HTR-8/SVneo (cell line): ENCODE results near the gene CAMTA1.

Experiments used
- DNase-seq: peaks from one replicate; pipeline ENCODE4 v3.0.0; 2011; ENCODE audit warnings: low spot score, mixed read lengths; ENCODE audit not compliant: insufficient read length
- FAIRE-seq: peaks from 2 replicates; lab custom pipeline; 2011; peaks lifted over from hg19 to GRCh38; lab: Jason Lieb, UNC

The CAMTA1 gene

DNA sequence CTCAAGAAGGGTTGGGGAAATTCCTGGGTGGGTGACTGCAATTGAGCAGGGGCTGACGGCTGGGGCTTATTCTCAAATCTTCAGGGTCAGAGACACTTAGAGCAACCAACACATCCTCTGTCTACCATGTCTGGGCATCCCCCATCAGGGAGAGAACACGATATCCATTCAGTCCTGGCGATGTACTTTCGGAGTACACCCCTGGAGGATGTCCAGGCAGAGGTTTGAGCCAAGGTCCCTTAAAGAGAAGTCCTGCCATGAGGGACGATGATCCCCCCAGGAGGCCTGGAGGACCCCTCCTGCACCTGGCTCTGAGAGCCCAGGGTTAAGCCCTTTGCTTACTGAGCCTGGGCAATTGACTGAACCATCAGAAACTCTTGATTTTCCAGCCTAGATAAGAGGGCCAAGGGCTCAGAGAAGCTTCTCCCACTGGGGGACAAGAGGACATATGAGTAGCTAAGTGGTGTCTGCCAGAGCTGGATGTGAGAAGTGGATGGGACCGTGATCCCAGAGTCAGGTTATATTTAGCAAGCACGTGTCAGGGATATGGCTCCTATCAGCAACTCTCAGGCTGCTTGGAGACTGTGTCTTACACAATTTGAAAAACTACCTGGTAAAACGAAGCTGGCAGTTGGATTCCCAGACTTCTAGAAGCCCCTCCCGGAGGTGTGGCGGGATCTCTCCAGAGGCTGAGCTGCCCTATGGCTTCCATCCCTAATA lies 732.5 kb downstream of the CAMTA1 start:
- no peak for FAIRE-seq
- DNase-seq, result no peak

- FAIRE-seq, result no peak
- DNase-seq, result no peak
Measured at GRCh38 chr1:7518411-7518810, 733.2 kb downstream of the CAMTA1 start.

- DNase-seq, result no peak
- FAIRE-seq, result no peak
Measured at GRCh38 chr1:7519181-7519860, 734.1 kb downstream of the CAMTA1 start.

DNA sequence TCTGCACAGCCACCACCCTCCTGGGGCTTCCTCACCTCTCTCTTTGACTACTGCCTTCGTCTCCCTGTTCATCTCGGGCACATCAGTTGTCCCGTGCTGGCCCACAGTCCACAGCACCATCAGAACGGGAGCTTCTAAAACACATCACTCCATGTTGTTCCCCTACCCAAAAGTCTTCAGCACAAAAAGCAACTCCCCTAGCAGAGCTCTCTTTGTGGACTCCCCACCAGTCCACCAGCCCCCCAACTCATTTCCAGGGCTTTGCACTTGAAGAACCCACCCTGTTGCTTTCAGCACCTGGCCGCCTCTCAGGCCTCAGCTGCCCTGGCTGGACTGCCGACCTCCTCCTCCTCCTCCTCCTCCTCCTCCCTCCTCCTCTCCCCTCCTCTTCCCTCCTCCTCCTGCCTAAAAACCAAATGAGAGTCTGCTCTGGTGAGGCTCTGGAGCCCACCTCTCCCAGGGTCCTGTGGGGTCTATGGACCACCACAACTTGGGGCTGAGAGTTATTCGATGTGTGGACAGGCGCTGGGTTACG lies 734.7 kb downstream of the CAMTA1 start:
- DNase-seq, result no peak
- FAIRE-seq, result no peak

DNA sequence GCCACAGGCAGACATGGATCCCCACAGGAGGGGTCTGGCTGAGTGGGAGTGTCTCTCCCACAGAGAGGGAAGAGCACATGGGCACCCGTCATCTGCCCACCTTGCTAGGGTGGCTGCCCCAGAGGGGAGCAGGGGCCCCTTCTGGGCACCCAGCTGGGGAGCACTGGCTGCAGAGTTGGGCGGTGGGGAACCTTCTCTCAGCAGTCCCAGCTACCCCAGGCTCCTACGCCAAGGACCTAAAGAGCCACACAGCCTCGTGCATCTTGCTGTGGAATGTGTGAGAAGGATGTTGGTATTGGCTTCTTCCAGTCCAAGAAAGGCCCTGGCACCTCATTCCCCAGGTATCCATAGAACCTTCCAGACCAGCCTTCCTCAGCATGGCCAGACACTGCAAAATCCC lies 735.2 kb downstream of the CAMTA1 start:
- DNase-seq (no peak), FAIRE-seq (no peak)

DNA sequence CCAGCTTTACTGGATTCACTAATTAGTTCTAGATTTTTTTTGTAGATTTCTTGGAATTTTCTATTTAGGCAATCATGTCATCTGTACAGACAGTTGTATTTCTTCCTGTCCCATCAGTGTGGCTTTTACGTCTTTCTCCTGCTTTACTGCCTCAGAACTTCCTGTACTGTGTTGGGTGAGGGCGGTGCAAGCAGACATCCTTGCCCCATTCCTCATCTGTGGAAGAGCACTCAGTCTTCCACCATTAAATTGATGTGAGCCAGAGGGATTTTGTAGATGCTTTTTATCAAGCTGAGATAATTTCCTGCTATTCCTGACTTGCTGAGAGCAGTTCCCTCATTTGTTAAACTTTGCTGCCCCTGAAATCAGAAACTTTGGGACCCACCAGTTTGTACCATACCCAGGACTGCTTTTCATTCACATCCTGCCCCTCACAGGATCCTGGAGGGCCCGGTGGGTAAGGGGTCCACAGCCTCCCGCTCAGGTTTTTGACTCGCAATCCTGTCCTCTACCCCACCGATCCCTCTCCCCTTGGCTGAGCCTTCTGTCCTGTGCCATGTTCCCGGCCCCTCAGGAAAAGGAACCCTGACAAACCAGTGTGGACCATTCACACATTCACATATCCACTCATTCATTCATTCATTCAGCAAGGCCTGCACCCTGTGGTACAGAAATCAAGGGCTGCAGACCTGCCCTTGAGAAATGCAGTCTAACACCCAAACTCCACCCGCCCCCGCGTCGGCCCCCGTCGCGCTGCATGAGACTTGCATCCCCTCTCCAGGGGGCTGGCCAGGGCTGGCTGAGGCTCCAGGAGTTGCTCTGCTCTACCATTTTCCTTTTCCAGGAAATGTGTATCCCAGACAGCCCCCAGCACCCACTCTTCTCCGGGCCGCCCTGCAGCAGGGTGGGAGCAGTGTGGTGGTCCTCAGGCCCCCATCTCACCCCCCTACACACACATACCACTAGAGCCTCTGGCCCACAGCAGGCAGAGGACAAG lies 739.4 kb downstream of the CAMTA1 start:
- DNase-seq (no peak), FAIRE-seq (no peak)

DNA sequence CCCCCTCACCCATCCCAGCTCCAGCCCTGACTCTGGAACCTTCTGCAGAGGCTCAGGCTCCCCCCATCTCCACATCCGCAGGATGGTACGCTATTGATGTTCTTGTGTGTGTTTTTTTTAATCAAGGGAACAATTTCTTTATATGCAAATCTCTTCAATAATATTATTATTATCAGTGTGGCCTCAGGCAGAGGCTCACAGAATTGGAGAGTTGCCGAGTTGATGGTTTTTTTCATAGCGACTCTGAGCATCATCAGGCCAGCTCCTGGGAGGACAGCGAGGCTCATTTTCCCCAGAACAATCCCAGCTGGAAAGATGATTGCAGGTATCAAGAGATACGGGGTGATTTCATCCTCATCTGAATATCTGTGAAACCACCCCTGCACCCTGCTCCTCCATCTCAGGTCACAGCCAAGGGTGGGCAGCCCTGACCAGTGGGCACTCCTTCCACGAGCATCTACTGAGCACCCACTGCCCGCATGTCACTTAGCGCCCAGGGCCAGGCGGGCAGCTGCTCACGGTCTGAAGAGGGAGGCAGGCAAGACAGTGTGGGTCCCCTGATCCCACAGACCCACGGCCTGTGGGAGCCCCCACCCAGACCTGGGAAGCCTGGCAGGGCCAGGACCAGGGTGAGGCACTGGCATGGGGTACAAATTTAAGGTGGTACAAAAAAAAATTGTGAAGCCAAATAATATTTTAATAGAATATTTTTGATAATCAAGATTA lies 740.2 kb downstream of the CAMTA1 start:
- FAIRE-seq (no peak), DNase-seq (no peak)

DNA sequence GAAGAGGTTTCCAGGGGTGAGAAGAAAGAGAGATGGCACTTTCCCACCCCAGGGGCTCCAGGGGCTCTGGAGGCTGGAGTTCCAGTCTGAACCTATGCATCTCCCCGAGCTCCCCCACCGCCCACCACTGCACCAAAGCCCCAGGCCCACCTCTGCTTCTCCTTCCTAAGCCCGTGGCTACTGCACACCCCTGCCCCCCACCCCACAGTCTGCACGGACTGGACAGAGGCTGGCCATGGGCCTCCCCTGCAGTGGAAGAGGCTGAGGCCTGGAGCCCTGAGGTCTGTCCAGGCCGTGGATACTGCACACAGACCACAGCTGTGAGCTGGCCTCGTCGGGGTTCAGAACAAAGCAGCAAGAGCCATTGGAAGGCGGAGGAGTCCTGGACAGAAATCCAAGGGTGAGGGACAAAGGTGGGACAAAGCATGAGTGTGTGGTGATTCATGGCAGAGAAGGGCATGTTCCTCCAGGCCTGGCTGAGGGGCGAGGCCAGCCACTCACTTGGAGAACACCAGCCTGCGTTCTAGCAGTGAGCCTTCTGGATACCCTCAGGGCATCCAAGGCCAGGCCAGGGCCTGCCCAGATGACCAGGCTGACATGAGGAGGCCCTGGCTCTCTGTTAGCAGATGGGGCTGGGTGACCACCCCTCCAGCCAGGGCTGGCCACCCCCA lies 741.1 kb downstream of the CAMTA1 start:
- FAIRE-seq, result no peak

GRCh38 chr1:7526867-7527732 lies 741.8 kb downstream of the CAMTA1 start:
- FAIRE-seq (no peak), DNase-seq (no peak)

More for the DNA sequence above, 741.1 kb downstream of the CAMTA1 start:
- DNase-seq, result peak; percentile 38

- DNase-seq (no peak), FAIRE-seq (no peak)
Measured at GRCh38 chr1:7527733-7528045, 742.4 kb downstream of the CAMTA1 start.

DNA sequence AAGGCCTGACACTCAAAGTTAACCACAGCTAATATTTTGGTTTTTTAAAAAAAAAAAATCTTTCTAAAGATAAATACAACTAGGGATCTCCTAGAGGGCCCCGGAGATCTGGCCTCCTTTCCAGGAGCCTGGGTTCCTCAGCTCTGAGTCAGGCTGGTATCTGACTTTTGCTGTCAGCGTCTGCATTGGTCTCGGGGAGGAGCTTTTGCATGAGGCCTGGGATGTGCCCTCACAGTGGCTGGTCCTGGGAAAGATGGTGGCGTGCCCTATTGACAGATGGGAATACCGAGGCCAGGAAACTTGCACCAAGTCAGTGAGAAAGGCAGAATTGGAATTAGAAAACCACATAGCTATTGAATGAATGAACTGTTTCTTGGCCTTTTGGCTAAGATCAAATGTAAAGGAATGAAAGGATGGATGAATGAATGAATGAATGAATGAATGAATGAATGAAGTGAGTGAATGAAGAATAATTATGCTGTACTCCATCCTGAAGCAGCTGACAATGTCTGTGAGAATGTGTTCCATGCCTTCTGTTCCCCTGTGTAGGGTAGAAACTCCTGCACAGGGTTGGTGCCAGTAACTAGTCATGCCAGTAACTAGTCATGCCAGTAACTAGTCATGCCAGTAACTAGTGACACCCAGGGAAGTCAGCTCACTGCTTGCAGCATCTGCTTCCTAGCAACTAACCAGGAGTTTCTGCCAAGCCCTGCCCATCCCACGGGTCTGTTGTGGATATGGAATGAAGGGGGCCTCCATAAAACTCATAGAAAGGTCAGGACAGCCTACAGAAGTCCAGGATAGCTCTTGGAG lies 743.3 kb downstream of the CAMTA1 start:
- DNase-seq (no peak), FAIRE-seq (no peak)

DNA sequence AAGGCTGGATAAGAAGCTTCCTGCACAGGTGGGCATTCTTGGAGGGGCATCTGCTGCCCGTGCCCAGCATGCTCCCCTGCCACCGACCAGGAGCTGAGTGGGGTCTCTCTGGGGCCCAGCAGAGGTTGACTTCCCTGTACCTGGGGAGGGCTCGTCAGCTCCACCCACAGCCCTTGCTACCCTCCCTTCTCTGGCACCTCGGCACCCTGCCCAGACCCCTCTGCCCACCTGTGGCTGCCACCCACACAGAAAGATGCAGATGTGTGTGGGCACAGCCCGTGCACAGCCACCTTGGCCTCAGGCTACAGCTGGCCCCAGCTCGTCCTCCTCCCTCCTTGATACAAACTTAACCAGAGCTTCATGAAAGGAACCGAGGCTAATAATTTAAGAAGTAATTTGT lies 744.7 kb downstream of the CAMTA1 start:
- no peak for FAIRE-seq
- DNase-seq, result no peak

GRCh38 chr1:7531562-7532340 lies 746.5 kb downstream of the CAMTA1 start:
- no peak for DNase-seq
- FAIRE-seq, result no peak

DNA sequence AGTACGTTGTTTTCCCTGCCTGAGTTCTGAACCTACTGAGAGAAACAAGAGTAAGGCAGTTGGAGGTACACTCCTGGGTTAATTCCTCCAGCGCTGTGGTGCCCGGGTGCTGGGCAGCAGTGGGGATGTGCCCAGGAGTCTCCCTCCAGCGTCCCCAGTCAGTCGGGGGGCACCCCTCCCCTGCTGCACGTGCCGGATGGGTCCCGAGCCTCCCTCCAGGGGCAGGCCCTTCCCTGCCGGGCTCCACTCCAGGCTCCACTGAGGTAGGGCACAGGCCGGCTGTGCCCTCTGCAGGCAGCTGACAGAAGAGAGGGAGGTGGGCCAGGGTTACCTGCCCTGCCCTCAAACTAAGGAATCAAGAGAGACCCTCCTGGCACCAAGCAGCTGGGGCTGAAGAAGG lies 747.8 kb downstream of the CAMTA1 start:
- FAIRE-seq, result no peak
- DNase-seq, result no peak

DNA sequence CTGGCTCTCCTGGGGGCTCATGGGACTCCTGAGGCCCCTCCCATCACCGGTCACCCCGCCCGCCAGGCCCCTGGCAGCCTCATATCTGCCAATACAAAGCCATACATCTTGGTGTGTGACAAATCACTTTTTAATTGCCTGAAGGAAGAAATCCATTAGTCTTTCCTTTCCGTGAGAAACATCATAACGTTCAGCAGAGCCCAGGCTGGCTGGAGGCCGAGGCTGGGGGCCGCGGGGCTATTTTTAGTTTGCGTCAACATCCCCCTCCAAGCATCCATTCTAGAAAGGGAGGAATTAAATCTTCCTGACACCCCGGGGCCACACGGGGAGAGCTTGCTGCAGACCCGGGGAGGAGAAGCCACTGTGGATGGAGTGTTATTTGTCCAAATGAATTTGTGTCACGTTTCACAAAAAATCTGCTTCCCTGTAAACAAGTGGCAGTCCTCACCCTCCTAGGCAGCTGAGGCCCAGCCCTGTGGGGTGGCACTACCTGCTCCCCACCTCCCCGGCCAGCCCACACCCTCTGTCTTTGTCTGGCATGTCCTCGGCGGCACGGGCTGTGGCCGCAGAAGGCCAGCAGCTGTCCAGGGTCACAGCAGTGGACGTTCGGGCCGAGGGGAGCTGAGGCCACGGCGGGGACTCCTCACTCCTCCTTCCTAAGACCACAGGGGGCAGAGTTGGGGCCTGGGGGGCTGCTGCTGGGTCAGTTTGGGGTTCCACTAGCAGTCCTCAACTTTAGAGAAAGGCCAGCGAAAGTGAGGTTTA lies 749.0 kb downstream of the CAMTA1 start:
- FAIRE-seq (no peak), DNase-seq (no peak)

DNA sequence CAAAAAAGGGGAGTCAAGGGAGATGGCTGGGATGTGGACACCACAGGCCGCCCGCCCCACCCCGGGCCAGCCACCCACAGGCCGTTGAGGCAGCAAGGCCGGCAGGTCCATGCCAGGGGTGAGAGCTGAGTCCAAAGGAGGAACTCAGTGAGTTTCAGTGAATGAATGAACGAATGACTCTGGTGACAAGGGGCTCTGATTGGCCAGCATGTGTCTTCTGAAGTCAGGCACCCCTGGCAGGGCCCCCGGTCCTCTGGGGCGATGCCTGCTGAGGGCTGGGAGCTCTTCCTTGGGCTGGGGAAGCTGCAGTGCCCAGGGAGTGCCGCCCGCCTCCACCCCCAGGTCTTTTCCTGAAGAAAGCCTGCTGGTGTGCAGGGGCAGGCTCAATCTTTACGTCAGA lies 749.8 kb downstream of the CAMTA1 start:
- no peak for FAIRE-seq

More for the DNA sequence above, 749.8 kb downstream of the CAMTA1 start:
- DNase-seq, result no peak
